WTC11 (cell line): Measurements from ENCODE around the gene TRIM26. TPM values are rescaled to one million over a fixed set of nuclear protein-coding genes. Genes with fewer than 3 reads are reported as not detected.
A peak's percentile ranks its signal among the peaks of the same experiment; 100 is the strongest.

Experiments
- ATAC-seq: fragments of 200-7000 bp; cut with Tn5 transposase; 2 replicates; pipeline ENCODE4 v1.10.0; 2021; ENCODE audit warnings: mild to moderate bottlenecking, moderate library complexity
- CTCF ChIA-PET: fragments of 300-600 bp; sonication (Branson Sonifier 250); formaldehyde crosslinking; loops from one replicate; lab custom pipeline; 2021; ENCODE audit warnings: antibody characterized with exemption; lab: Charles Lee
- POLR2A ChIA-PET: fragments of 350-600 bp; sonication (Branson Sonifier 250); formaldehyde crosslinking; loops from one replicate; lab custom pipeline; 2021; ENCODE audit warnings: antibody characterized with exemption; lab: Charles Lee
- DNase-seq: peaks from one replicate; pipeline ENCODE4 v3.0.0; 2021; ENCODE audit warnings: low spot score
- H3K27ac Mint-ChIP-seq: 2 replicates; pipeline ENCODE4 v1.8.0; 2021; ENCODE audit warnings: mixed read lengths
- H3K27me3 Mint-ChIP-seq: 2 replicates; pipeline ENCODE4 v1.8.0; 2021; ENCODE audit warnings: low read depth, mild to moderate bottlenecking, moderate library complexity, mixed read lengths
- H3K36me3 Mint-ChIP-seq: 2 replicates; pipeline ENCODE4 v1.8.0; 2021; ENCODE audit warnings: mixed read lengths
- H3K4me1 Mint-ChIP-seq: 2 replicates; pipeline ENCODE4 v1.8.0; 2022; ENCODE audit warnings: mixed read lengths
- H3K4me3 Mint-ChIP-seq: 2 replicates; pipeline ENCODE4 v1.8.0; 2021; ENCODE audit warnings: mild to moderate bottlenecking, moderate library complexity, mixed read lengths
- H3K9me3 Mint-ChIP-seq: 2 replicates; pipeline ENCODE4 v1.8.0; 2021; ENCODE audit warnings: mixed read lengths
- CREM ChIP-seq: sonication (generic); formaldehyde crosslinking; IDR thresholded peaks from 2 replicates; pipeline ENCODE4 v1.8.1; 2022; ENCODE audit warnings: mild to moderate bottlenecking, missing genetic modification reagents, moderate library complexity
- ELF4 ChIP-seq: sonication (generic); formaldehyde crosslinking; IDR thresholded peaks from 2 replicates; pipeline ENCODE4 v1.8.1; 2022; ENCODE audit warnings: low read depth, mild to moderate bottlenecking, moderate library complexity, missing genetic modification reagents
- ESRRA ChIP-seq: sonication (generic); formaldehyde crosslinking; IDR thresholded peaks from 2 replicates; pipeline ENCODE4 v1.8.1; 2022; ENCODE audit warnings: mild to moderate bottlenecking, missing genetic modification reagents, borderline replicate concordance
- FOXP1 ChIP-seq: sonication (generic); formaldehyde crosslinking; IDR thresholded peaks from 2 replicates; pipeline ENCODE4 v1.8.0; 2022; ENCODE audit warnings: missing genetic modification reagents, mild to moderate bottlenecking, moderate library complexity, borderline replicate concordance
- GABPB1 ChIP-seq: sonication (generic); formaldehyde crosslinking; IDR thresholded peaks from 2 replicates; pipeline ENCODE4 v1.8.1; 2023; ENCODE audit warnings: mild to moderate bottlenecking, missing genetic modification reagents
- KAT7 ChIP-seq: sonication (generic); formaldehyde crosslinking; IDR thresholded peaks from 2 replicates; pipeline ENCODE4 v1.8.1; 2023; ENCODE audit warnings: missing genetic modification reagents, mild to moderate bottlenecking, borderline replicate concordance
- OVOL2 ChIP-seq: fragments of 250-450 bp; sonication (Bioruptor Pico); IDR thresholded peaks from 2 replicates; pipeline ENCODE4 v1.9.0; 2021; ENCODE audit warnings: mild to moderate bottlenecking, borderline replicate concordance
- RORB ChIP-seq: fragments of 250-450 bp; sonication (Bioruptor Pico); IDR thresholded peaks from 2 replicates; pipeline ENCODE4 v1.9.0; 2021; ENCODE audit warnings: mild to moderate bottlenecking
- SMAD3 ChIP-seq: sonication (generic); formaldehyde crosslinking; IDR thresholded peaks from 2 replicates; pipeline ENCODE4 v1.8.0; 2022; ENCODE audit warnings: missing genetic modification reagents, mild to moderate bottlenecking, borderline replicate concordance
- SOX15 ChIP-seq: fragments of 250-450 bp; sonication (Bioruptor Pico); IDR thresholded peaks from 2 replicates; pipeline ENCODE4 v1.9.0; 2021; ENCODE audit warnings: mild to moderate bottlenecking
- ZNF263 ChIP-seq: sonication (generic); formaldehyde crosslinking; IDR thresholded peaks from 2 replicates; pipeline ENCODE4 v1.8.1; 2022; ENCODE audit warnings: low read depth, mild to moderate bottlenecking, moderate library complexity, missing genetic modification reagents
- total RNA-seq: library from RNA; stranded (reverse); gene quantifications from 3 replicates; pipeline ENCODE4 v1.2.3, GENCODE V29; 2021
- TF ChIP-seq, protein P1 (sequence below): sonication (generic); formaldehyde crosslinking; conservative IDR thresholded peaks from 2 replicates; pipeline ENCODE4 v1.8.1; 2023; ENCODE audit warnings: mild to moderate bottlenecking, low read depth, missing genetic modification reagents, moderate library complexity
- TF ChIP-seq, protein P2 (sequence below): sonication (generic); formaldehyde crosslinking; IDR thresholded peaks from 2 replicates; pipeline ENCODE4 v1.8.1; 2022; ENCODE audit warnings: low read depth, mild to moderate bottlenecking, moderate library complexity, missing genetic modification reagents, borderline replicate concordance
- TF ChIP-seq, protein P3 (sequence below): fragments of 250-450 bp; sonication (Bioruptor Pico); IDR thresholded peaks from 2 replicates; pipeline ENCODE4 v1.9.0; 2021; ENCODE audit warnings: mild to moderate bottlenecking
- TF ChIP-seq, protein P4 (sequence below): sonication (generic); formaldehyde crosslinking; IDR thresholded peaks from 2 replicates; pipeline ENCODE4 v1.8.1; 2022; ENCODE audit warnings: missing genetic modification reagents, borderline replicate concordance

The TRIM26 gene
- total RNA-seq, 1 experiment from 2014 or later = 27.7 TPM

DNA sequence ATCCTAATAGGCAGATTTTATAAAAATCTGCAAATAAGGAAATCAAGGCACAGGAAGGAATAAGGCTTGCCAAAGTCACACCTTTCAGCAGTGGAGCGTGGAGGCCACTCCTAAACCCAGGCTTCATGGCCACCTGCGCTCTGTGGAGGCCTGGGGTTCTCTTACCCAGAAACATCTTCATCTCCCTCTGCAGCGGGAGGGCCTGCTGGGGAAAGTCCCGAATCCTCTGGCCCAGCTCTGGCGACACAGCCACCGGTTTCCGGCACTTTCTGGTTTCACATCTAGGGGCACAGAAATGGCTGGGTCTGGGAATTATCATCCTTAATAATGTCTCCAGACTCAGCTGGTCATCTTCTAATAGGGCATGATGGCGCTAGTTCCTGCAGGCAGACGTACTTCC lies 56.4 kb downstream of the TRIM26 start:
- TF ChIP-seq FOXP1 (no peak), ELF4 (CRISPR knock-in tag) (no peak), ESRRA (CRISPR knock-in tag) (no peak), RORB (CRISPR knock-in tag) (no peak), OVOL2 (CRISPR knock-in tag) (no peak), SMAD3 (CRISPR knock-in tag) (no peak), CREM (CRISPR knock-in tag) (no peak), ZNF263 (CRISPR knock-in tag) (no peak), GABPB1 (CRISPR knock-in tag) (no peak), SOX15 (CRISPR knock-in tag) (no peak), KAT7 (CRISPR knock-in tag) (no peak)
- TF ChIP-seq, protein P1, sequence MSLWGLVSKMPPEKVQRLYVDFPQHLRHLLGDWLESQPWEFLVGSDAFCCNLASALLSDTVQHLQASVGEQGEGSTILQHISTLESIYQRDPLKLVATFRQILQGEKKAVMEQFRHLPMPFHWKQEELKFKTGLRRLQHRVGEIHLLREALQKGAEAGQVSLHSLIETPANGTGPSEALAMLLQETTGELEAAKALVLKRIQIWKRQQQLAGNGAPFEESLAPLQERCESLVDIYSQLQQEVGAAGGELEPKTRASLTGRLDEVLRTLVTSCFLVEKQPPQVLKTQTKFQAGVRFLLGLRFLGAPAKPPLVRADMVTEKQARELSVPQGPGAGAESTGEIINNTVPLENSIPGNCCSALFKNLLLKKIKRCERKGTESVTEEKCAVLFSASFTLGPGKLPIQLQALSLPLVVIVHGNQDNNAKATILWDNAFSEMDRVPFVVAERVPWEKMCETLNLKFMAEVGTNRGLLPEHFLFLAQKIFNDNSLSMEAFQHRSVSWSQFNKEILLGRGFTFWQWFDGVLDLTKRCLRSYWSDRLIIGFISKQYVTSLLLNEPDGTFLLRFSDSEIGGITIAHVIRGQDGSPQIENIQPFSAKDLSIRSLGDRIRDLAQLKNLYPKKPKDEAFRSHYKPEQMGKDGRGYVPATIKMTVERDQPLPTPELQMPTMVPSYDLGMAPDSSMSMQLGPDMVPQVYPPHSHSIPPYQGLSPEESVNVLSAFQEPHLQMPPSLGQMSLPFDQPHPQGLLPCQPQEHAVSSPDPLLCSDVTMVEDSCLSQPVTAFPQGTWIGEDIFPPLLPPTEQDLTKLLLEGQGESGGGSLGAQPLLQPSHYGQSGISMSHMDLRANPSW (CRISPR knock-in tag) = no peak
- TF ChIP-seq, protein P2, sequence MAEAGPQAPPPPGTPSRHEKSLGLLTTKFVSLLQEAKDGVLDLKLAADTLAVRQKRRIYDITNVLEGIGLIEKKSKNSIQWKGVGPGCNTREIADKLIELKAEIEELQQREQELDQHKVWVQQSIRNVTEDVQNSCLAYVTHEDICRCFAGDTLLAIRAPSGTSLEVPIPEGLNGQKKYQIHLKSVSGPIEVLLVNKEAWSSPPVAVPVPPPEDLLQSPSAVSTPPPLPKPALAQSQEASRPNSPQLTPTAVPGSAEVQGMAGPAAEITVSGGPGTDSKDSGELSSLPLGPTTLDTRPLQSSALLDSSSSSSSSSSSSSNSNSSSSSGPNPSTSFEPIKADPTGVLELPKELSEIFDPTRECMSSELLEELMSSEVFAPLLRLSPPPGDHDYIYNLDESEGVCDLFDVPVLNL (CRISPR knock-in tag) = no peak
- TF ChIP-seq, protein P3, sequence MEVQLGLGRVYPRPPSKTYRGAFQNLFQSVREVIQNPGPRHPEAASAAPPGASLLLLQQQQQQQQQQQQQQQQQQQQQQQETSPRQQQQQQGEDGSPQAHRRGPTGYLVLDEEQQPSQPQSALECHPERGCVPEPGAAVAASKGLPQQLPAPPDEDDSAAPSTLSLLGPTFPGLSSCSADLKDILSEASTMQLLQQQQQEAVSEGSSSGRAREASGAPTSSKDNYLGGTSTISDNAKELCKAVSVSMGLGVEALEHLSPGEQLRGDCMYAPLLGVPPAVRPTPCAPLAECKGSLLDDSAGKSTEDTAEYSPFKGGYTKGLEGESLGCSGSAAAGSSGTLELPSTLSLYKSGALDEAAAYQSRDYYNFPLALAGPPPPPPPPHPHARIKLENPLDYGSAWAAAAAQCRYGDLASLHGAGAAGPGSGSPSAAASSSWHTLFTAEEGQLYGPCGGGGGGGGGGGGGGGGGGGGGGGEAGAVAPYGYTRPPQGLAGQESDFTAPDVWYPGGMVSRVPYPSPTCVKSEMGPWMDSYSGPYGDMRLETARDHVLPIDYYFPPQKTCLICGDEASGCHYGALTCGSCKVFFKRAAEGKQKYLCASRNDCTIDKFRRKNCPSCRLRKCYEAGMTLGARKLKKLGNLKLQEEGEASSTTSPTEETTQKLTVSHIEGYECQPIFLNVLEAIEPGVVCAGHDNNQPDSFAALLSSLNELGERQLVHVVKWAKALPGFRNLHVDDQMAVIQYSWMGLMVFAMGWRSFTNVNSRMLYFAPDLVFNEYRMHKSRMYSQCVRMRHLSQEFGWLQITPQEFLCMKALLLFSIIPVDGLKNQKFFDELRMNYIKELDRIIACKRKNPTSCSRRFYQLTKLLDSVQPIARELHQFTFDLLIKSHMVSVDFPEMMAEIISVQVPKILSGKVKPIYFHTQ (CRISPR knock-in tag) = no peak
- TF ChIP-seq, protein P4, sequence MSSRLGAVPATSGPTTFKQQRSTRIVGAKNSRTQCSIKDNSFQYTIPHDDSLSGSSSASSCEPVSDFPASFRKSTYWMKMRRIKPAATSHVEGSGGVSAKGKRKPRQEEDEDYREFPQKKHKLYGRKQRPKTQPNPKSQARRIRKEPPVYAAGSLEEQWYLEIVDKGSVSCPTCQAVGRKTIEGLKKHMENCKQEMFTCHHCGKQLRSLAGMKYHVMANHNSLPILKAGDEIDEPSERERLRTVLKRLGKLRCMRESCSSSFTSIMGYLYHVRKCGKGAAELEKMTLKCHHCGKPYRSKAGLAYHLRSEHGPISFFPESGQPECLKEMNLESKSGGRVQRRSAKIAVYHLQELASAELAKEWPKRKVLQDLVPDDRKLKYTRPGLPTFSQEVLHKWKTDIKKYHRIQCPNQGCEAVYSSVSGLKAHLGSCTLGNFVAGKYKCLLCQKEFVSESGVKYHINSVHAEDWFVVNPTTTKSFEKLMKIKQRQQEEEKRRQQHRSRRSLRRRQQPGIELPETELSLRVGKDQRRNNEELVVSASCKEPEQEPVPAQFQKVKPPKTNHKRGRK (CRISPR knock-in tag) = no peak
- Mint-ChIP-seq H3K4me3 (no peak overlapping the region), H3K27ac (no peak overlapping the region), H3K27me3 (peaks cover 35% of the 10 kb centered on the region), H3K36me3 (no peaks in the 10 kb centered on the region), H3K9me3 (no peaks in the 10 kb centered on the region), H3K4me1 (no peaks in the 10 kb centered on the region)
- no peak for ATAC-seq
- no peak for DNase-seq
- POLR2A ChIA-PET = no interaction called here
- CTCF ChIA-PET = no interaction called here

DNA sequence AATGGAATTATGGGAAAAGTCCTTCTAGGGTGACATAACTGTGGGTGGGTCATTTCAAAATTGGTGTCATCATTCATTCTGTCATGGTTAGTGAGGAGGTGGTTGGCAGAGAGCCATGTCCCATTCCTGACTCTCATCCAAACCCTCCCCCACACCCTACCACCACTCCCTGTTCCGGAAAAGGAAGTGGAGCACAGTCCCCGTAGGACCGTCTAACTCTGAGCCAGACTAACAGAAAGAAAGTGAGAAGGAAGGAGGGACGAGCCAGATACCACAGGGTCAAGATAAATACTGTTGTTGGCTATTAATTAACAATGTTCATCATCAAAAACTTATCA lies 57.0 kb downstream of the TRIM26 start:
- Mint-ChIP-seq H3K9me3 (no peaks in the 10 kb centered on the region), H3K27me3 (peaks cover 37% of the 10 kb centered on the region), H3K4me1 (no peaks in the 10 kb centered on the region), H3K4me3 (no peak overlapping the region), H3K27ac (no peak overlapping the region), H3K36me3 (no peaks in the 10 kb centered on the region)
- no peak for TF ChIP-seq KAT7 (CRISPR knock-in tag)
- 0 out of 2 replicates have a peak, but pooled peaks have one; percentile 34 for TF ChIP-seq GABPB1 (CRISPR knock-in tag)
- ATAC-seq (no peak), DNase-seq (no peak)
- CTCF ChIA-PET = no interaction called here
- POLR2A ChIA-PET = no interaction called here
